ENCODE measurements around the gene CNDP2. TPM values are rescaled to one million over a fixed set of nuclear protein-coding genes. Genes with fewer than 3 reads are reported as not detected.

Gene CNDP2
- polyA plus RNA-seq, 2 of the 4 experiments (the other 2 are of a cell fraction): 93.7 to 106 TPM

DNA sequence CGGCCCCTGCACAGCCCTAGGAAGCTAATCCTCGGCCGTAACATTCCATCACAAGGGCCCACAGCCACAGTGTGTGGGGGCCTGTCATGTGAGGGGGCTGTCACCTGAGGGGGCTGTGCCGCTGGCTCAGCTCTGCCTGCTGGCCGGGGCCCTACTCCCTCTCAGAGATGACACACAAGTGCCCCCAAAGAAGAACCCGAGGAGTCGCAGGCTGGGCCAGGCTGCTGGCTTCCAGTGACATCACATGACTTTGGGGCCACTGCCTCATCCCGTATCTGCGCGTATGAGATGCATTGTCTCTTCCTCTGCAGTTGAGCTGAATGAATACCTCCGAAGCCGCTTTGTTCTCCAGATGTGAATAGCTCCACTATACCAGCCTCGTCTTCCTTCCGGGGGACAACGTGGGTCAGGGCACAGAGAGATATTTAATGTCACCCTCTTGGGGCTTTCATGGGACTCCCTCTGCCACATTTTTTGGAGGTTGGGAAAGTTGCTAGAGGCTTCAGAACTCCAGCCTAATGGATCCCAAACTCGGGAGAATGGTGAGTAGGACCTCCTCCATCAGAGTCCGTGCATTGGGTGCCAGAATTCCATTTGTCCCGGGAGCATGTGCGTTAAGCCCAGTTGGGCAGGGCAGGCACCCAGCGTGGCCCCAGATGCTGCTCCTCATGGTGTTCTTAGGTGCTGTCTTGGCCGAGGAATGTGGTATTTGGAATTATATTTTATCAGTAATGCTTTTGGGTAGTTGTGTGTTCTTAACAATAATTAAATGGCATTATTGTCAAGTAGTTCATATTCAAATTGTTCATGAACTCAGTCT lies 38.2 kb downstream of the CNDP2 start, which contains the start of gene CNDP1:
TSS of gene CNDP1 (plus strand) at position 351 of the 820 bp plus-strand sequence. CDS start at position 519, 168 bp downstream.
- DNase-seq (ENCODE audit: low read depth in 1 of 2, low spot score in 1 of 2): no peak
- ATAC-seq: no peak
- TF ChIP-seq, protein P1, sequence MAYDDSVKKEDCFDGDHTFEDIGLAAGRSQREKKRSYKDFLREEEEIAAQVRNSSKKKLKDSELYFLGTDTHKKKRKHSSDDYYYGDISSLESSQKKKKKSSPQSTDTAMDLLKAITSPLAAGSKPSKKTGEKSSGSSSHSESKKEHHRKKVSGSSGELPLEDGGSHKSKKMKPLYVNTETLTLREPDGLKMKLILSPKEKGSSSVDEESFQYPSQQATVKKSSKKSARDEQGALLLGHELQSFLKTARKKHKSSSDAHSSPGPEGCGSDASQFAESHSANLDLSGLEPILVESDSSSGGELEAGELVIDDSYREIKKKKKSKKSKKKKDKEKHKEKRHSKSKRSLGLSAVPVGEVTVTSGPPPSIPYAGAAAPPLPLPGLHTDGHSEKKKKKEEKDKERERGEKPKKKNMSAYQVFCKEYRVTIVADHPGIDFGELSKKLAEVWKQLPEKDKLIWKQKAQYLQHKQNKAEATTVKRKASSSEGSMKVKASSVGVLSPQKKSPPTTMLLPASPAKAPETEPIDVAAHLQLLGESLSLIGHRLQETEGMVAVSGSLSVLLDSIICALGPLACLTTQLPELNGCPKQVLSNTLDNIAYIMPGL (CRISPR knock-in tag; IDR thresholded peaks at IDR 0.05; ENCODE audit: borderline replicate concordance): no peak
- TF ChIP-seq RFX5 (IDR thresholded peaks at IDR 0.05) (no peak), CBX2 (IDR thresholded peaks at IDR 0.05; ENCODE audit: borderline replicate concordance, low read depth) (no peak), KDM1A (IDR thresholded peaks at IDR 0.05; ENCODE audit: low read depth) (no peak), RAD21 (conservative IDR thresholded peaks at IDR 0.05 in 1 of 2, IDR thresholded peaks at IDR 0.05 in 1 of 2) (no peak), GATA3 (IDR thresholded peaks at IDR 0.05; ENCODE audit: borderline replicate concordance) (no peak), CBX8 (IDR thresholded peaks at IDR 0.05) (no peak), NR3C1 (IDR thresholded peaks at IDR 0.05) (no peak), PBX3 (IDR thresholded peaks at IDR 0.05) (no peak), HOXB5 (CRISPR knock-in tag; IDR thresholded peaks at IDR 0.05) (no peak), FOXS1 (CRISPR knock-in tag; IDR thresholded peaks at IDR 0.05) (no peak), NPAS2 (CRISPR knock-in tag; IDR thresholded peaks at IDR 0.05; ENCODE audit: borderline replicate concordance) (no peak), PHF8 (IDR thresholded peaks at IDR 0.05; ENCODE audit: borderline replicate concordance, low read depth) (no peak), JUNB (IDR thresholded peaks at IDR 0.05) (no peak), KDM5A (IDR thresholded peaks at IDR 0.05) (no peak), CEBPB (IDR thresholded peaks at IDR 0.05) (no peak), HOXB13 (CRISPR knock-in tag; IDR thresholded peaks at IDR 0.05; ENCODE audit: low read depth) (no peak), MAFK (IDR thresholded peaks at IDR 0.05; ENCODE audit: partially characterized antibody) (no peak)
- TF ChIP-seq, protein P2, sequence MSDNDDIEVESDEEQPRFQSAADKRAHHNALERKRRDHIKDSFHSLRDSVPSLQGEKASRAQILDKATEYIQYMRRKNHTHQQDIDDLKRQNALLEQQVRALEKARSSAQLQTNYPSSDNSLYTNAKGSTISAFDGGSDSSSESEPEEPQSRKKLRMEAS (IDR thresholded peaks at IDR 0.05): no peak
- POLR2A ChIA-PET: no interaction called here
- FAIRE-seq: no peak
- WGBS (ENCODE audit: missing lambda C conversion rate): 60% methylated on average over 10 of the region's 21 CpGs
- H3K27ac ChIP-seq: no peak within 1 kb of the TSS
- H3K4me3 ChIP-seq: no peak within 1 kb of the TSS
- no peaks in the 10 kb centered on the region for H3K9me3 ChIP-seq
- no peak within 1 kb of the TSS for H3K4me2 ChIP-seq
- CTCF ChIA-PET: interaction anchor here (0.7 to 1.4 kb wide), 2 partner anchors 13 to 18 kb away, joined by 3 to 5 read pairs; no protein-coding TSS in a partner anchor
- H3K4me1 ChIP-seq: no peaks in the 10 kb centered on the region

DNA sequence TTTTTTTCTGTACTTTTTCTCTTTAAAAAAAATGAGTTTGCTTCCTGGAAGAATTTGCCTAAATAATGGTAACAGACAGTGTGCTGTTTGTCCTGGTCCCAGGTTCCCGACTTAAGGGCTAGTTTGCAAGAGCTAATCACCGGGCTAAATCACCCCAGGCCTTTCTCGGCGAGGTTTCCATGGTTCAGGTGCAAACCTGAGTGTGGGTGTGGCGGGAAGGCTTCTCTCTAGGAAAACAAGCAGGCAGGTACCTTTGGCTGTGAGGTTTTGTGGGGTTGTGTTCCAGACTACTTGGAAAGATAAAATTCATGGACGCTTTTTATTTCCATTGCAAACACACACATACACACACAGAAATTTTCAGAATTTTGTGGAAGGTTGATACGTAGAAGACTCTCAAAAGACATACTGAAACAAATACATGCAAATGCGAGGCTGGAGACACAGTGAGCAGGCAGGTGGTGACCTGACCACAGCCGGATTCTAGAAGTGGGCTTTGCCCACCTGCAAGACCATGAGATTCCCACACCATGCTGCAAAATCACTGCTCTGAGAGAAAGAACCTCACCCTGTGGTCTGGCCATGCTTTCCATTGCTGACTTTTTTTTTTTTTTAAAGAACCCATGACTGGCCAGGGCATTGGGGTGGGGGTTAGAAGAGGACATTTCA lies 39.0 kb downstream of the CNDP2 start:
- H3K9me3 ChIP-seq: no peaks in the 10 kb centered on the region
- TF ChIP-seq MAFK (IDR thresholded peaks at IDR 0.05; ENCODE audit: partially characterized antibody) (no peak), NPAS2 (CRISPR knock-in tag; IDR thresholded peaks at IDR 0.05; ENCODE audit: borderline replicate concordance) (no peak), EHMT2 (IDR thresholded peaks at IDR 0.05; ENCODE audit: low read depth) (no peak), CBX8 (IDR thresholded peaks at IDR 0.05) (no peak), POLR2A (IDR thresholded peaks at IDR 0.05; ENCODE audit: low read length) (no peak), RARB (CRISPR knock-in tag; IDR thresholded peaks at IDR 0.05) (no peak), POLR2AphosphoS2 (conservative IDR thresholded peaks at IDR 0.05; ENCODE audit: low read length) (no peak), KDM5A (IDR thresholded peaks at IDR 0.05) (no peak), REST (IDR thresholded peaks at IDR 0.05) (no peak), RAD21 (conservative IDR thresholded peaks at IDR 0.05 in 1 of 2, IDR thresholded peaks at IDR 0.05 in 1 of 2) (no peak), TP53 (CRISPR knock-in tag; IDR thresholded peaks at IDR 0.05) (no peak)
- H3K4me3 ChIP-seq: no peak overlapping the region
- ChIA-PET POLR2A (no interaction called here), CTCF (no interaction called here)
- ATAC-seq (no peak), DNase-seq (ENCODE audit: low read depth in 1 of 2, low spot score in 1 of 2) (no peak), FAIRE-seq (no peak)
- H3K4me2 ChIP-seq: no peak overlapping the region
- H3K27ac ChIP-seq: no peak overlapping the region
- no peaks in the 10 kb centered on the region for H3K4me1 ChIP-seq
- WGBS (ENCODE audit: missing lambda C conversion rate): 32% methylated on average over 9 of the region's 9 CpGs

Data from A549 (cell line).